Suprapubic skin (tissue), 4 donors: Measurements from ENCODE around the gene NDUFC2.

Experiments
- CTCF ChIP-seq, 2 donors: fragments of 200-600 bp in 1 of 2; fragments of 450-650 bp in 1 of 2; sonication (generic) in 1 of 2; IDR thresholded peaks; one replicate each; pipeline ENCODE4 v1.5.1; 2016 to 2019; ENCODE audit warnings: antibody characterized with exemption in 2 of 2, mild to moderate bottlenecking in 1 of 2, moderate library complexity in 1 of 2
- POLR2A ChIP-seq, 2 donors: fragments of 450-650 bp; IDR thresholded peaks; one replicate each; pipeline ENCODE4 v1.6.1; 2017; ENCODE audit warnings: antibody characterized with exemption in 2 of 2, mild to moderate bottlenecking in 2 of 2, moderate library complexity in 2 of 2
- POLR2AphosphoS5 ChIP-seq, 3 donors: sonication (generic); formaldehyde crosslinking; IDR thresholded peaks; one replicate each; pipeline ENCODE4 v1.6.1; 2017; ENCODE audit warnings: antibody characterized with exemption in 3 of 3

DNA sequence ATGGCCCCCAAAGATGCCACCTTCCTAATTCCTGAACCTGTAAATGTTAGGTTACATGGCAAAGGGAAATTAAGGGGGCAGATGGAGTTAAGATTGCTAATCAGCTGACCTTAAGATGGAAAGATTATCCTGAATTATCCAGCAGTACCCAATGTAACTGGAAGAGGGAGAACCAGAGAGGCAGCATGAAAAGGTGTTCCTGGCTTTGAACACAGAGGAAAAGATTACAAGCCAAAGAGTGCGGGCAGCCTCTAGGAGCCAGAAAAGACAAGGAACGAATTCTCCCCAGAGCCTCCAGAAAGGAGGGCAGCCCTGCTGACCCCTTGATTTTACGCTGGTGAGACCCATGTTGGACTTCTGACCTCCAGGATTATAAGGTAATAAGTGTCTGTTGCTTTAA, 31.1 kb downstream of the NDUFC2 start:
- no peak for TF ChIP-seq CTCF (IDR thresholded peaks at IDR 0.05)
- no peak for TF ChIP-seq POLR2A (IDR thresholded peaks at IDR 0.05)
- TF ChIP-seq POLR2AphosphoS5 (IDR thresholded peaks at IDR 0.05), result no peak
